HG03159 (cell line): Measurements from ENCODE around the gene TRIOBP.

Experiments
- ATAC-seq: cut with Tn5 transposase; IDR thresholded peaks from one replicate; pipeline ENCODE4 v1.9.1; 2021; ENCODE audit warnings: mild to moderate bottlenecking, moderate library complexity; ENCODE audit not compliant: unreplicated experiment

TRIOBP gene

DNA sequence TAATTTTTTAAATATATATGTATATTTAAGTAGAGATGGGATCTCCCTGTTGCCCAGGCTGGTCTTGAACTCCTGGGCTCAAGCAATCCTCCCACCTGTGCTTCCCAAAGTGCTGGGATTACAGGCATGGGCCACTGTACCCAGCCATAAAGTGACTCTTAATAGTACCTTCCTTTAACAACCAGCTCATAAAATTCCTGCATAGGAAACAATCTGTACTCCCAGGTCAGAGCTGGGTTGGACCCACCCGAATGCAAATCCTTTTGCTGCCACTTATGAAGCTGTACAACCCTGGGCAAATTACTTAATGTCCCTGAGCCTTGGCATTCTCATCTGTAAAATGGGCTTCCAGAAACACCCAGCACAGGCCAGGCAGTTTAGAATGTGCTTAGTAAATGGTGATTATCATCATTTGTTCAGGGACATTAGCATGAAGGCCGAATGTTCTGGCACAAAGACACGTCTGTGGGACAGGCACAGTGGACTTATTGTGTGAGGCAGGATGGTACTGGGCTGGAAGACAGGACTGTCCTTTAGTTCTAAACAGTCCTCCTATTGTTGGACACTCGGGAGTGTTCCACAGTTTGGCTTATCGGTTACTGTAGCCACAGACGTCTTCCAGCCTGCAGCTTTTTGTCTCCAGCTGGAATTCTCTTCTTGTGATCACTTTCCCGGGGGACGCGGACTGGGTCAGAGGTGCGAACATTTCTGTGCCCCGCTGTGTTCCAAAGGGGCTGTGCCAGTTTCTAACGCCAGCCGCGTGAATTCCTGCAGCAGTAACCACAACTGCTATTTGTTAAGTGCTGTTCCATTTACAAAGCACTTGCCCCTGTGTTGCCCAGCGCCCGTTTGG is 32.4 kb upstream of the TRIOBP start:
- ATAC-seq: no peak

DNA sequence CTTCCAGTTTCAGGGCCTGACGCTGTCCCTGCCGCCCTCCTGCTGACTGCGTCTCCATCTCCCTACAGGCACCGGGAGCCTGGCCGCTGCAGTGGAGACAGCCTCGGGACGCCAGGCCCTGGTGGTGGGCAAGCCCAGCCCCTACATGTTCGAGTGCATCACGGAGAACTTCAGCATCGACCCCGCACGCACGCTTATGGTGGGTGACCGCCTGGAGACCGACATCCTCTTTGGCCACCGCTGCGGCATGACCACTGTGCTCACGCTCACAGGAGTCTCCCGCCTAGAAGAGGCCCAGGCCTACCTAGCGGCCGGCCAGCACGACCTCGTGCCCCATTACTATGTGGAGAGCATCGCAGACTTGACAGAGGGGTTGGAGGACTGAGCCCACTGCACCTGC is 31.4 kb upstream of the TRIOBP start:
- ATAC-seq: no peak

DNA sequence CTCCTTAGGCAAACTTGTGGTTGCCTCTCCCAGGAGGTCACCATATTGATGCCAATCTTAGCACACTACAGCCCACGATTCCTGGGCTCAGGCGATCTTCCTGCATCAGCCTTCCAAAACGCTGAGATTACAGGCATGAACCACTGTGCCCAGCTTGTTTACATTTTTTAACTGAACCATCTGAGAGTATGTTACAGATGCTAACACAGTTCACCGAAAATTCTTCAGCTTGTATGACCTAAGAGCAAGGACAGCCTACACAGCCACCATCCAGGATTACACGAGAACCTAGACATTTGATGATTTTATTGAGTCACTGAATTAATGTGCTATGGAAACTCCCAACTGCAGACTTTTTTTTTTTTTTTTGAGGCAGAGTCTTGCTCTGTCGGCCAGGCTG is 27.3 kb upstream of the TRIOBP start:
- no peak for ATAC-seq

DNA sequence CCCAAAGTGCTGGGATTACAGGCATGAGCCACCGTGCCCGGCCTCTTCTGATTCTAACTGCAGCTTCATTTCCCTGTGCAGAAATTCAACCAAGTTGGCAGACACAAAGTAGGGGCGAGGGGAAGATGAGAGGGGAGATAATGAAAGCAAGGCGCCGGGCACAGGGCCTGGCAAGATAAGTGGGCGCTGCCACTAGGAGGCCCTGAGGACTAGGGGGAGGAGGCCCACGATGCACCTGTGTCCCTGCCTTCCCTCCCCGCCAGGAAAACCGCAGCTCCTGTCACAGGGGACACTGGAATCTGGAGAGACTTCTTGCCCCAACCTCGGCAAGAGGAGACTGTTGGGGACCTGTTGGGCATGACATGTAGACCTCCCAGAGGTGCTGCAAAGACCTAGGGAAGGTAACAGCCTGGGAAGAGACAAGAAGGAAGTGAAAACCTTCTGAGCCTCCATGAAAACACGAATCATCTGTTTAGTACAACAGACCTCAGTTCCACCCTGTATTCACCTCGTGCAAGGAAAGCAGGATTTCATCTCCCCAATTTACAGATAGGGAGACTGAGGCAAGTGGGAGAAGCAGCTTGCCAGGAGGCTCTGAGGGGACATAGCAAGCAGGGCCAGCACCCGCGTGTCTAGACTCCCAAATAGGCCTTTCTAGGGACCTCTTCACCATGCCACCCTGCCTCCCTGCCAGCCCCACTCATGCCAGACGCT is 24.5 kb upstream of the TRIOBP start:
- no peak for ATAC-seq

DNA sequence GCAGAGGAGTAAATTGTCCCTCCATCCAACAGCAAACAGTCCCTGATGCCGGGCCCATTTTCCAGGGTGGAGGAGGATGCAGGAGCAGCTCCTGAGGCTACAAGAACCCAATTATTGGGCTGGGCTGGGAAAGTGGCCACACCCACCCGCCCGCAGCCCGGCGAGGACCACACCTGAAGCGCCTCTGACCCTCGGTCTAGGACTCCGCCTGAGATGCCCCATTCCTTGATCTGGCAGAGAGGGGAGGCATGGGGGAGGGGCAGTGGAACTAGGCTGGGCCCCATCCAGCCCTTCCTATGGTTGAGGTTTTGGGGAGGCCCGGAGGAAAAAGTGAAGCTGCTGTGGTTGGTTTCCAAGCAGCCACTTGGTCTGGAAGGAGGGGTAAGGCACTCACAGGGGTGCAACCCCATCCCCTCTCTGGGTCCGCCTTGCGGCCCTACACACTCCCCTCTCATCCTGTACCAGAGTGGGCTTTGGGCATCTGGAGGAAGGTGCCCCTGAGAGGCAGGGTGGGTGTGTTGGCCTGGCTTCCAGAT is 23.9 kb upstream of the TRIOBP start:
- no peak for ATAC-seq

DNA sequence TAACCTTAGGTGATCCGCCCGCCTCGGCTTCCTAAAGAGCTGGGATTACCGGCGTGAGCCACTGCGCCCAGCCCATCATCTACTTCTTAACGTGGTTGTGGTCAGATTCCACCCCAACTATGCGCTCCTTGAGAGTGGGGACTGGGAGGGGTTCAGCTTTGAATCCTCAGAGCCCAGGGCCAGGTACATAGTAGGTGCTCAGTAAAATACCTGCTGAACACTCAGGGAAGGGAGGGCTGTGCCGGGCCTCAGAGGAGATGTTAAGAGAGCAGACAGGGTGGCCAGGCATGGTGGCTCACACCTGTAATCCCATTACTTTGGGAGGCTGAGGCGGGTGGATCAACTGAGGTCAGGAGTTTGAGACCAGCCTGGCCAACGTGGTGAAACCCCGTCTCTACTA is 22.6 kb upstream of the TRIOBP start:
- ATAC-seq: no peak

DNA sequence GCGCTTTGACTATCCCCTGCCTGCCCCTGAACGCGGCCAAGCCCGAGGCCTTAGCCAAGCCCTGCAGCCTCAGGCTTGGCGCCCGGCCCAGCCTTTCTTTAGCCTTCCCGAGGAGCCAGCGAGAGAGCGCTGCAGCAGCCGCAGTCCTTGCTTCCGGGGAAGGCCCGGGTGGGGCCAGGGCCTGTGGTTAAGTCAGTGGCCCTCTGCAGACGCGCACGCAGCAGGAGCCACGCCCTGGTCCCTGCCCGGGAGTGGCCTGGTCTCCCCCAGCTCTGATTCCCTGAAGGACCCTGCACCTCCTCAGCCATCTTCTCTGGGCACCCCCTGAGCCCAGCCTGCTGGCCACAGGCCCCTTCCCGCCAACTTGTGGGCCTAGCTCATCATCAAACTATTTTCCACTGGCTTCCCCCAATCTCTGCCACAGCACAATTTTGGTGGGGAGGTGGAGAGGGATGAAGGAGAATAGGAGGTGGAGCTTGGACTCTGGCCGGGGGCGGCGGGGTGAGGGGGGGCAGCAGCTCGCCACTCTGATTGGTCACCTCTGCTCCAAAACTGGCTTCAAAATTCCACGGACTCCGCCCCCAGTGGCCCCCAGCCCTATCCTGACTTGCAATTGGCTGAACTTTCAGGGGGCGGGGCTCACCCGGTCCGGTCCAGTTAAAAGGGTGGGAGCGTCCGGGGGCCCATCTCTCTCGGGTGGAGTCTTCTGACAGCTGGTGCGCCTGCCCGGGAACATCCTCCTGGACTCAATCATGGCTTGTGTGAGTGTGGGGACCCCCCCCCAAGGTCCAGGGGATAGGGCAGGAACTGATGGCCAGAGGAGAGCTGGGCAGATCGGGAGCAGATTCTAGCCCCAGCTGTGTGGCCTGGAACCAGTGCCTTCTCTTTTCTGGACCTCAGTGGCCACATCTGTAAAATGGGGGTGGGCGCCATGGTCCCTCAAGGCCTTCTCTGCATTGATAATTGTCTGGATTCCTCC is 21.6 kb upstream of the TRIOBP start, which contains the start of gene LGALS1:
TSS of gene LGALS1 (plus strand) at position 686 of the 979 bp plus-strand sequence. CDS start at position 753, 67 bp downstream.
- peak; percentile 38 for ATAC-seq

DNA sequence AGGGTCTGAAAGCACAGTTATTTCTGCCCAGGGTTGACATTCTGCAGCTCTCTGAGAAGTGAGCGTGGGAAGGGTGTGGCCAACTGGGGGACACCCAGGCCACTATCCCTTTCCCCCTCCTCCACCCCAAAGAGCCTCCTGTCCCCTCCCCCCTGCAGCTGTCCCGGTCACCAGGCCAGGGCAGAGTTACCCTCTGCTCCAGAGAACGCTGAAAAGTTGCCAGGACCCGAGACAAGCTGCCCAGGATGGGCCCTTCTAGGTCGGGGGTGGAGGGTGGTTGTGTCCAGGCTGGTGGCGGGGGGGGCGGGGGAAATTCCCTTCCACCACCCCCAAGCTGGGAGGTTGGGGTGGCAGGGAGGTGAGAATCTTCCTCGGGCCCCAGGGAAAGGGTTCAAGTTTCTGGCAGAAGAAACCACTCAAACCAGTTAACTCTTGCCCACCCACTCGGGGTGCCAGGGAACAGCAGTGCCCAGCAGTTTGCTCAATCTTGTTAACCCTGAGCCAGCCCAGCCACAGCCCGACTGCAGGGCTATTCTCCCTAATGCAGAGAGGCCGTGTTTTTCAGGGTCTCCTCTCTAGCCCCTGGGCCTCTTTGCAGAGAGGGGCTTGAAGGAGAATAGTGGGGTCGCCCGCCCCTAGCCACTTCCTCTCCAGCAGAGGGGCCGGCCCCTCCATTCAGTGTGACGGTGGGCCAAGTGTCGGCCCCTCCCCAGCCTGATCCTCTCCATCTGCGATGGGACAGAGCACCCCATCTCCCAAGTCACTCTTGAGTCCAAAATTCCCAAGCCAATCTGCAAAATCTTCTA is 20.7 kb upstream of the TRIOBP start:
- no peak for ATAC-seq

DNA sequence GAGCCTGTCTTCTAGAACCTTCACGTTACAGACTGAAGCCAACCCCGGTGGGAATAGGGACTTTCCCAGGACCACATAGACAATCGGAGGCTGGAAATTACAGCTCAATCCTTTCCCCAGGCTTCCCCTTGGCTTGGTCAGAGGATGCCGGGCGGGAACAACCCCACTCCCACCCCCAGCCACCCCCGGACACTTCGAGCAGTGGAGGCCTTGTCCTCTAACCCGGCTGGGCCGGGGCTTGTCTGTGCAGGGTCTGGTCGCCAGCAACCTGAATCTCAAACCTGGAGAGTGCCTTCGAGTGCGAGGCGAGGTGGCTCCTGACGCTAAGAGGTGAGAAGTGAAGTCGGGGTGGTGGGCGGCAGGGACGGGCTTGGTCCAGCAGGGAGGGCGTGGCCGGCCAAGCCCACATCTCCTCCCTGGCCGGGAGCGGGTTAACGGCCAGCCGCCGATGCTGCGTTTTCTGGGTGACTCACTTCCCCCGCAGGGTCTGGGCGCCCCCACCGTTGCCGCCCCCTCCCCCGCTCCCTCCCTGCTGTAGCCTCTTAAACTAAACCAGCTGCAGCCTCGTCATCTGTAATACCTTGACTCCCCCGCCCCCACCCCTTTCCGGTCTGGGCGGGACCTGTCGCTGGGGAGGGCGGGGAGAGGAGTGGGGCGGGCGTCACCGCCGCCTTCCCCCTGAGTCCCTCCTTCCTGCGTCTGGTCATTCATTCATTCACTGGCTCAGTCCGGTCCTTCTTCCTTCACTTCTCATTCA is 19.9 kb upstream of the TRIOBP start:
- ATAC-seq: peak; percentile 60

DNA sequence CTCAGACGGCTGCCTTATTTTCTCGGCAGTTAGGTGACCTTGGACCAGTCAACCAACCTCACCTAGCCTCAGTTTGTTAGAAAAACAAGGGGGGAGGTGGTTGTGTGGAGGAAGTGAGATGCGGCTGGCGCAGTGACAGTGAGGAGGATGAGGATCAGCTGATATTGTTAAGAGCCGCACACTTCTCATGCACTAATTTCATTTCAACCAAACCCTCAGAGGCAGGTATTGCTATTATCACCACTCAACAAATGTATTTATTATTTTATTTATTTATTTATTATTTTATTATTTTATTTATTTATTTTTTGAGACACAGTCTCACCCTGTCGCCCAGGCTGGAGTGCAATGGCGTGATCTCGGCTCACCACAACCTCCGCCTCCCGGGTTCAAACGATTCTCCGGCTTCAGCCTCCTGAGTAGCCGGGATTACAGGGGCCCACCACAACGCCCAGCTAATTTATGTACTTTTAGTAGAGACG is 19.3 kb upstream of the TRIOBP start:
- ATAC-seq: peak; percentile 28

DNA sequence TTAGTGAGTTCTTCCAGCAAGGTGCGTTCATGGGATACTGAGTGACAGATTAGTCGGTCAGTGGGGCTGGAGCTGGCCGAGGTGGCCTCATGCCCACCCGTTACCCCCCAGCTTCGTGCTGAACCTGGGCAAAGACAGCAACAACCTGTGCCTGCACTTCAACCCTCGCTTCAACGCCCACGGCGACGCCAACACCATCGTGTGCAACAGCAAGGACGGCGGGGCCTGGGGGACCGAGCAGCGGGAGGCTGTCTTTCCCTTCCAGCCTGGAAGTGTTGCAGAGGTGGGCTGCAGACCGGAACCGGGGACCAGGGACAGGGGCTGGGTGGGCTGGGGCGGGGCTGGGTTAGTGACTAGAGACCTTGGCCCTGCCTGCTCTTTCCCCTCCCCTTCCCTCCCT is 18.5 kb upstream of the TRIOBP start:
- ATAC-seq: no peak

DNA sequence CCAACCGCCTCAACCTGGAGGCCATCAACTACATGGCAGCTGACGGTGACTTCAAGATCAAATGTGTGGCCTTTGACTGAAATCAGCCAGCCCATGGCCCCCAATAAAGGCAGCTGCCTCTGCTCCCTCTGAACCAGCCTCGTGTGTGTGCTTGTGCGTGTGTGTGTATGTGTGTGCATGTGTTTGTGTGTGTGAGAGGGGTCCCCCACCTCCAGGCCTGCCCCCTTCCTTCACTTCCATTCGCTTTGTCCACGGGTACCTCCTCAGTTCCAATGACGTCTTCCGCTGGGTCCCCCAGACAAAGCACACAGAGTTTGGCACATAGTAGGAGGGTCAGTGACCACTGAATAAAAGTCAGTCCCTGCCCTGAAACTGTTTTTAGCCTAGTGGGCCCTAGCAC is 17.2 kb upstream of the TRIOBP start:
- ATAC-seq: no peak

DNA sequence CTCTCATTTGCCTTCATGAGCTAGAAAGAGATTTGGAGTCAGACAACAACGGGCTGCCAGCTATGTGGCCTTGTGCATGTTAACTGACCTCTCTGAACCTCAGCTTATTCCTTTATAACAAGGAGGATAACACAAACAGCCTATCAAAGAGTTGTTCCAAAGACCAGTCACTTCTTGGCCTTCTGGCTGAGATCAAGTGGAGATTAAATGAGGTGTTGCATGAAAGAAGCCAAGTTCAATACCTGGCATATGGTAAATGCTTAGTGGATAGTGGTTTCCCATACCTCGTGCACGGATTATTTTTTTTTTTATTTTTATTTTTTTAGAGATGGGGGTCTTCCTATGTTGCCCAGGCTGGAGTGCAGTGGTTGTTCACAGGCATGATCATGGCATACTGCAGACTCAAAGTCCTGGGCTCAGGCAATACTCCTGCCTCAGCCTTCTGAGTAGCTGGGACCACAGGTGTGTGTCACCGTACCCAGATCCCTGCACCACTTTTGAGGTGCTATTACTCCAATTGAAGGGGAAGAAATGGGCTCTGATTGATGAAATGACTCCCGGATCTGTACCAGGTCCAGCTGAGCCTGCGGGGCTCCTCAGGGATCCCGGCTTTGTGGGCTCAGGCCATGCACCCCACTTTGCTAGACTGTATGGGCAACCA is 16.5 kb upstream of the TRIOBP start:
- no peak for ATAC-seq

DNA sequence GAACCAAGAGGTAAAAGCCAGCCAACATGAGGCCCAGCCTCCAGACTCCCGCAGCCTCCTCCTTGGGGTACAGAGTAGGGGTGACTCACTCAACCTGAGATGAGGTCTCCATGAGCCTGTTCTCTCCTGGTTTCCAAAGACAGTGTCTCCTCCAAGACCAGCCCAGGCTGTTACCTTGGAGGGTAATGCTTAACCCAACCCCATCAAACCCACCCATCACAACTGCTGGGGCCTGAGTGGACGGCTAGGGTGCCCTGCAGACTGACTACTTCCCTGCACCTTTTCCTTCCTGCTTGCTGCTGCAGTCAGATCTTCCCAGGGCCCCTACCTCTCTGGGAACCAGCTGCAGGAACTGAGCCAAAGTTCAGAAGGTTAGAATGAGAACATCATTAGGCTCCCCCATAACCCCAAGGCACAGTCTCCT is 15.8 kb upstream of the TRIOBP start:
- ATAC-seq: no peak

DNA sequence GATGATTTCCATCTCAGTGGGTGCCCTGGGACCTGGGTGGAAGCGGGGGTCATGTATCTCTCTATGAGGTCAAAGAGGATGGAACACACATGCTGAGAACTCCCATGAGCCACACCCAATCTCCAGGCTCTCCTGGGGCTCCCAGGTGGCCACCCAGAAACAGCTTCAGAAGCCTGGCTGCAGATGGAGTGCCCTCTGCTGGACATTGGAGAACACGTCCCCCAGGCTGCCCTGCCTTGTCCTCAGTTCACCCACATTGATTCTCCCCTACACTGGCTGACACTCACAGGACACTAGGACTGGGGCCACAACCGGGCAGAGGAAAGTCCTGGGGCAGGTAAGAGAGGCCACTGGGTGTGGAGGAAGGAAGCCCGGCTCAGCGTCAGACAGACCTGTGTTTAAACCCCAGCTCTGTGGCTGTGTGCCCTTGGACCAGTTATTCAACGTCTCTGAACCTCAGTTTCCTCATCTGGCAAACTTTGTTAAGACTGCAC is 15.2 kb upstream of the TRIOBP start:
- ATAC-seq: no peak

DNA sequence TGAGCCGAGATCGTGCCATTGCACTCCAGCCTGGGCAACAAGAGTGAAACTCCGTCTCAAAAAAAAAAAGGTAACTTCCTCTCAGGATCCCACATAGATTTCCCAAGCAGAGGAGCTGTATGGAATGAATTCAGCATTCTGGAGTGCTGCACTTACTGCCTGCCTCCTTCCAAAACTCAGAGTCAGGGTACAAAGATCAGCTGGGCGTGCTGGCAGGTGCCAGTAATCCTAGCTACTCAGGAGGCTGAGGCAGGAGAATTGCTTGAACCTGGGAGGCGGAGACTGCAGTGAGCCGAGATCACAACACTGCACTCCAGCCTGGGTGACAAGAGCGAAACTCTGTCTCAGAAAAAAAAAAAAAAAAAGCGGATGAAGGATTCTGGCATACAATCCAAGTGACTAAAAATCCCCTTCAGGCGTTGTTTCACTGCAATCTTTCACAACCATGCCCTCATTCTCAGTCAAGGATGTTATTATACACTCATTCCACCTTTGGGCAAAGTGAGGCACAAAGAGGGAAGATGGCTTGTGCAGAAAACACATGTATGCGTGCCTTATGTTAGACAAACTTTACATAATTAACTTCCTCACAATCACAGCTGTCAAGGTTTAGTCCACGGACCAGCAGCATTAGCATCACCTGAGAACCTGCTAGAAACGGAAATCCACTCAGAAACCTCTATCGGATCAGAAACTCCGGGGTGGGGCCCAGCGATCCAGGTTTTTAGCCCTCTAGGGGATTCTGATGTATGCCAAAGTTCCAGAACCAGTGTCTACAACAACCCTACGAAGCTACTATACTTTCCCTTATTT is 11.8 kb upstream of the TRIOBP start:
- ATAC-seq: no peak
